ENCODE results near the gene NSD1.

DNA sequence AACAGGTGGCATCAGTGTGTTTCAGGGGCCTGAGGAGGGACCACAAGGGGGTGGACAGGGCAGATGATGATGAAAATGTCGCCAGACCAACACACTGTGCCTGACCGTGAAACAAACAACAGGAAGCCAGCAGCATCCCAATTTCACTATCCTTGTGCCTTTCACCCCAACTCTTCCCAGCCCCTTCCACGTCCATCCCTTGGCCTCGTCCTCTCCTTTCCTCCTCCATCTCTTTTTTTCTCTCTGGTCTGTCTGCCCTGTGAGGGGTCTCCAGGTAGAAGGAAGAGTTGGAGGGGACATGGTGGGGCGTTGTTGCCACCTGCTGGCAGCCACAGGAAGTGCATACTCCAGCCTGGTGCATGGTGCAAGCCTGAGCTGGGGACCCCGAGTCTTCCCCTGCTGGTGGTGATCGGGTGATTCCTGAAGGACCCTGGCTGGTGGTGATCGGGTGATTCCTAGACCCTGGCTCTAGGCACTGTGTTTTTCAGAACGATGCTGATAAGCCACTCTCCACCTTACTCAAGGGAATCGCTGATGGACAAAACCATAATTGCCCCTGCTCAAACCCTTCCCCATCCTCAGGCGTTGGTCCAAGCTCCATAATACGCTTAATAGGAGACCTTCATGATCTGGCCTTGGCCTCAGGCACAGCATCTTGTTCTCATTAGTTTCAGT, 21.7 kb upstream of the NSD1 start:
- TF ChIP-seq, protein P1, sequence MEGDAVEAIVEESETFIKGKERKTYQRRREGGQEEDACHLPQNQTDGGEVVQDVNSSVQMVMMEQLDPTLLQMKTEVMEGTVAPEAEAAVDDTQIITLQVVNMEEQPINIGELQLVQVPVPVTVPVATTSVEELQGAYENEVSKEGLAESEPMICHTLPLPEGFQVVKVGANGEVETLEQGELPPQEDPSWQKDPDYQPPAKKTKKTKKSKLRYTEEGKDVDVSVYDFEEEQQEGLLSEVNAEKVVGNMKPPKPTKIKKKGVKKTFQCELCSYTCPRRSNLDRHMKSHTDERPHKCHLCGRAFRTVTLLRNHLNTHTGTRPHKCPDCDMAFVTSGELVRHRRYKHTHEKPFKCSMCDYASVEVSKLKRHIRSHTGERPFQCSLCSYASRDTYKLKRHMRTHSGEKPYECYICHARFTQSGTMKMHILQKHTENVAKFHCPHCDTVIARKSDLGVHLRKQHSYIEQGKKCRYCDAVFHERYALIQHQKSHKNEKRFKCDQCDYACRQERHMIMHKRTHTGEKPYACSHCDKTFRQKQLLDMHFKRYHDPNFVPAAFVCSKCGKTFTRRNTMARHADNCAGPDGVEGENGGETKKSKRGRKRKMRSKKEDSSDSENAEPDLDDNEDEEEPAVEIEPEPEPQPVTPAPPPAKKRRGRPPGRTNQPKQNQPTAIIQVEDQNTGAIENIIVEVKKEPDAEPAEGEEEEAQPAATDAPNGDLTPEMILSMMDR (IDR thresholded peaks at IDR 0.05 in 4 of 5, conservative IDR thresholded peaks at IDR 0.05 in 1 of 5): peak; percentile 71 to 93 (median 85)
- no peak for TF ChIP-seq POLR2A (IDR thresholded peaks at IDR 0.05)

Measured in gastrocnemius medialis (tissue), 4 donors.